Neural crest cell (in vitro differentiated cells): Measurements from ENCODE around the gene LRRC15. TPM values are rescaled to one million over a fixed set of nuclear protein-coding genes. Genes with fewer than 3 reads are reported as not detected.

ENCODE experiments used
- DNase-seq: peaks from one replicate; pipeline ENCODE4 v3.0.0; 2021; ENCODE audit warnings: low read depth, mixed read lengths, low spot score
- H3K27ac Mint-ChIP-seq: one replicate; pipeline ENCODE4 v1.8.0; 2021; ENCODE audit warnings: mild to moderate bottlenecking, mixed read lengths; ENCODE audit not compliant: unreplicated experiment
- H3K27me3 Mint-ChIP-seq: 2 replicates; pipeline ENCODE4 v1.8.0; 2021; ENCODE audit warnings: low read depth, mild to moderate bottlenecking, mixed read lengths
- H3K36me3 Mint-ChIP-seq: 2 replicates; pipeline ENCODE4 v1.8.0; 2021; ENCODE audit warnings: low read depth, mild to moderate bottlenecking, mixed read lengths
- H3K4me1 Mint-ChIP-seq: 2 replicates; pipeline ENCODE4 v1.8.0; 2021; ENCODE audit warnings: mixed read lengths
- H3K4me3 Mint-ChIP-seq: one replicate; pipeline ENCODE4 v1.8.0; 2021; ENCODE audit warnings: mild to moderate bottlenecking, mixed read lengths
- H3K9me3 Mint-ChIP-seq: 2 replicates; pipeline ENCODE4 v1.8.0; 2021; ENCODE audit warnings: mixed read lengths
- CTCF ChIP-seq: fragments of 200-600 bp; sonication (generic); conservative IDR thresholded peaks from 2 replicates; pipeline ENCODE4 v1.5.0; 2021; ENCODE audit warnings: antibody characterized with exemption, mild to moderate bottlenecking
- total RNA-seq: library from RNA; stranded (reverse); gene quantifications from 2 replicates; pipeline ENCODE4 v1.2.1, GENCODE V29; 2021

Gene LRRC15
- total RNA-seq, 1 donor from 2014 or later = not detected

- DNase-seq = no peak
- peaks cover 20% of the 10 kb centered on the region for H3K4me1 Mint-ChIP-seq
- TF ChIP-seq CTCF = no peak
- no peaks in the 10 kb centered on the region for H3K9me3 Mint-ChIP-seq
- no peak overlapping the region for H3K27ac Mint-ChIP-seq
- no peaks in the 10 kb centered on the region for H3K36me3 Mint-ChIP-seq
- H3K27me3 Mint-ChIP-seq = peaks cover 36% of the 10 kb centered on the region
- H3K4me3 Mint-ChIP-seq = no peak overlapping the region
Observed at GRCh38 chr3:194342861-194343560, 26.5 kb downstream of the LRRC15 start.

GRCh38 chr3:194340757-194341400, 28.7 kb downstream of the LRRC15 start:
- Mint-ChIP-seq H3K9me3 (no peaks in the 10 kb centered on the region), H3K27ac (no peak overlapping the region), H3K4me3 (no peak overlapping the region), H3K4me1 (peaks cover 29% of the 10 kb centered on the region), H3K27me3 (peaks cover 48% of the 10 kb centered on the region), H3K36me3 (no peaks in the 10 kb centered on the region)
- DNase-seq = no peak
- no peak for TF ChIP-seq CTCF

GRCh38 chr3:194339840-194340239, 29.7 kb downstream of the LRRC15 start:
- no peak for DNase-seq
- Mint-ChIP-seq H3K27me3 (peaks cover 52% of the 10 kb centered on the region), H3K4me3 (no peak overlapping the region), H3K27ac (no peak overlapping the region), H3K36me3 (no peaks in the 10 kb centered on the region), H3K4me1 (peaks cover 29% of the 10 kb centered on the region), H3K9me3 (no peaks in the 10 kb centered on the region)
- TF ChIP-seq CTCF = no peak

- Mint-ChIP-seq H3K27me3 (peaks cover 52% of the 10 kb centered on the region), H3K4me1 (peaks cover 29% of the 10 kb centered on the region), H3K4me3 (no peak overlapping the region), H3K9me3 (no peaks in the 10 kb centered on the region), H3K36me3 (no peaks in the 10 kb centered on the region), H3K27ac (no peak overlapping the region)
- DNase-seq = no peak
- peak; percentile 40 for TF ChIP-seq CTCF
Observed at GRCh38 chr3:194339356-194339755, 30.2 kb downstream of the LRRC15 start.

- Mint-ChIP-seq H3K4me1 (peaks cover 30% of the 10 kb centered on the region), H3K27ac (no peak overlapping the region), H3K36me3 (no peaks in the 10 kb centered on the region), H3K9me3 (no peaks in the 10 kb centered on the region), H3K4me3 (no peak overlapping the region), H3K27me3 (peaks cover 52% of the 10 kb centered on the region)
- no peak for TF ChIP-seq CTCF
- no peak for DNase-seq
Observed at GRCh38 chr3:194337965-194338753, 31.4 kb downstream of the LRRC15 start.
